ENCODE results near the gene ASCL2. TPM values are rescaled to one million over a fixed set of nuclear protein-coding genes. Genes with fewer than 3 reads are reported as not detected.

The ASCL2 gene
- total and polyA plus RNA-seq, 2 of the 4 experiments (the other 2 are of a cell fraction) = not detected

- no peak overlapping the region for H3K56ac ChIP-seq (ENCODE audit: extremely low read depth, insufficient read depth, low read length)
- DNase-seq = no peak
Measured at GRCh38 chr11:2276280-2277007, 6.1 kb upstream of the ASCL2 start.

More at GRCh38 chr11:2276280-2277007, 6.1 kb upstream of the ASCL2 start:
- Histone ChIP-seq H3K9ac (ENCODE audit: low read depth, low read length) (no peak overlapping the region), H3K4me1 (ENCODE audit: control insufficient read depth, insufficient read depth, low read length) (no peaks in the 10 kb centered on the region), H4K20me1 (ENCODE audit: insufficient read depth, low read length) (no peaks in the 10 kb centered on the region), H4K91ac (ENCODE audit: insufficient read depth, low read depth, low read length) (no peak overlapping the region), H3K4ac (ENCODE audit: low read depth, low read length) (no peak overlapping the region), H2AK9ac (replicated peaks; ENCODE audit: low read depth, low read length, poor library complexity) (no peak overlapping the region), H4K8ac (ENCODE audit: low read depth in 2 of 2, low read length in 2 of 2) (no peak overlapping the region), H3K27me3 (ENCODE audit: control insufficient read depth, insufficient read depth, low read length) (peaks cover 59% of the 10 kb centered on the region), H3K9me1 (ENCODE audit: insufficient read depth, low read length) (no peaks in the 10 kb centered on the region), H2BK20ac (ENCODE audit: low read depth, low read length) (no peak overlapping the region), H3K9me3 (ENCODE audit: control insufficient read depth, insufficient read depth, low read length) (no peaks in the 10 kb centered on the region), H4K5ac (ENCODE audit: low read depth, low read length) (no peak overlapping the region), H3K27ac (ENCODE audit: insufficient read depth, low read length) (no peak overlapping the region), H2BK5ac (ENCODE audit: low read depth, low read length, poor library complexity, severe bottlenecking) (no peak overlapping the region), H3K23ac (ENCODE audit: low read depth, low read length) (no peak overlapping the region), H3K79me1 (ENCODE audit: low read depth in 1 of 2, low read length in 2 of 2) (no peaks in the 10 kb centered on the region), H3K4me2 (ENCODE audit: low read depth, low read length) (no peak overlapping the region), H2AFZ (replicated peaks; ENCODE audit: low read length, poor library complexity) (no peak overlapping the region), H3K36me3 (ENCODE audit: control insufficient read depth, insufficient read depth, low read length) (no peaks in the 10 kb centered on the region), H2BK15ac (ENCODE audit: low read depth, low read length) (no peak overlapping the region), H2BK120ac (ENCODE audit: low read depth, low read length) (no peak overlapping the region), H3K18ac (ENCODE audit: low read depth, low read length) (no peak overlapping the region), H2AK5ac (ENCODE audit: low read depth, low read length) (no peak overlapping the region), H3K4me3 (ENCODE audit: insufficient read depth, low read depth, low read length) (no peak overlapping the region), H3K14ac (replicated peaks; ENCODE audit: low read depth, low read length) (no peak overlapping the region)
- intact Hi-C loops (cut with micrococcal nuclease) = no loop called here
- POLR2A ChIA-PET (ENCODE audit: unreplicated experiment) = no interaction called here
- TF ChIP-seq CHD1 (IDR thresholded peaks at IDR 0.05; ENCODE audit: low read depth, low read length) (no peak), RFX5 (IDR thresholded peaks at IDR 0.05; ENCODE audit: low read depth, low read length) (no peak), CEBPB (IDR thresholded peaks at IDR 0.05; ENCODE audit: low read depth, low read length) (no peak), POLR2A (IDR thresholded peaks at IDR 0.05; ENCODE audit: low read depth, low read length) (no peak)
- CTCF ChIA-PET = no interaction called here
- dilution Hi-C loops (cut with HindIII; ENCODE audit: low sequenced_read_pairs, unreplicated experiment) = no loop called here
- WGBS, 2 experiments (ENCODE audit: extremely low coverage in 2 of 2, insufficient read length in 1 of 2) = 73% methylated on average over 3 of the region's 14 CpGs; no CpG with 5 or more reads in 1 of the 2 experiments
- no TSS peak for BruUV-seq (replicated peaks)
- no peak for ATAC-seq (ENCODE audit: low read depth)
- in situ Hi-C loops (cut with MboI; ENCODE audit: low sequenced_read_pairs) = no loop called here

Data from IMR-90 (cell line).